Adipose tissue (tissue), 3 donors: ENCODE measurements around the gene SAMD5. TPM values are rescaled to one million over a fixed set of nuclear protein-coding genes. Genes with fewer than 3 reads are reported as not detected.
"Not testable (repeated sequence)": the region's sequence is repeated elsewhere in the genome, so short reads cannot be mapped to it uniquely, and the experiment has no call there.

Source experiments
- H3K27ac ChIP-seq: one replicate; pipeline ENCODE4 v1.5.1; 2013; ENCODE audit warnings: low read depth, low read length
- WGBS, 3 donors: extraction: QIAGEN DNeasy Blood & Tissue Kit; methylation state at CpG; one replicate each; pipeline ENCODE4 v1.1.7; 2013; 5-methylcytosine and 5-hydroxymethylcytosine counted together
- polyA plus RNA-seq, 3 donors: library from polyadenylated mRNA; stranded (reverse); fragments of 200-250 nt; gene quantifications; one replicate each; pipeline ENCODE4 v1.2.3, GENCODE V29; 2013
- donor health status: healthy with polysubstance abuse.
- donor health status: Bipolar disorder and iron deficiency.
- donor health status: healthy.

Gene SAMD5
- polyA plus RNA-seq, 3 donors = 0.27 to 0.56 (median 0.32) TPM

GRCh38 chr6:147522597-147522996, 14.1 kb downstream of the SAMD5 start:
- WGBS, 3 donors = 81 to 100% (median 91%) methylated on average over 1 of the region's 1 CpG

GRCh38 chr6:147525519-147526209, 17.2 kb downstream of the SAMD5 start:
- WGBS, 3 donors = 93 to 94% (median 93%) methylated on average over 5 of the region's 5 CpGs
- no peak overlapping the region for H3K27ac ChIP-seq

More at GRCh38 chr6:147522597-147522996, 14.1 kb downstream of the SAMD5 start:
- H3K27ac ChIP-seq = no peak overlapping the region

GRCh38 chr6:147527197-147527596, 18.7 kb downstream of the SAMD5 start:
- 88 to 94% (median 91%) methylated on average over 4 of the region's 4 CpGs for WGBS, 3 donors
- H3K27ac ChIP-seq = no peak overlapping the region

GRCh38 chr6:147528511-147529145, 20.1 kb downstream of the SAMD5 start:
- no peak overlapping the region for H3K27ac ChIP-seq

- WGBS, 3 donors = 29 to 37% (median 35%) methylated on average over 13 of the region's 13 CpGs
- H3K27ac ChIP-seq = no peak overlapping the region
Measured at GRCh38 chr6:147530132-147531060, 21.9 kb downstream of the SAMD5 start.

- 95 to 97% (median 96%) methylated on average over 2 of the region's 2 CpGs for WGBS, 3 donors
- no peak overlapping the region for H3K27ac ChIP-seq
Measured at GRCh38 chr6:147531321-147531720, 22.8 kb downstream of the SAMD5 start.

- WGBS, 3 donors = 91 to 92% (median 91%) methylated on average over 13 of the region's 13 CpGs
- H3K27ac ChIP-seq = no peak overlapping the region
Measured at GRCh38 chr6:147534116-147534860, 25.8 kb downstream of the SAMD5 start.

GRCh38 chr6:147538821-147539220, 30.3 kb downstream of the SAMD5 start:
- 86 to 93% (median 90%) methylated on average over 6 of the region's 6 CpGs for WGBS, 3 donors
- H3K27ac ChIP-seq = no peak overlapping the region

- no peak overlapping the region for H3K27ac ChIP-seq
- 80 to 84% (median 81%) methylated on average over 5 of the region's 5 CpGs for WGBS, 3 donors
Measured at GRCh38 chr6:147540075-147540474, 31.6 kb downstream of the SAMD5 start.

- 90 to 92% (median 92%) methylated on average over 4 of the region's 4 CpGs for WGBS, 3 donors
- H3K27ac ChIP-seq = not testable (repeated sequence)
Measured at GRCh38 chr6:147542436-147542835, 33.9 kb downstream of the SAMD5 start.

GRCh38 chr6:147544420-147544819, 35.9 kb downstream of the SAMD5 start:
- WGBS, 3 donors = 84 to 95% (median 88%) methylated on average over 2 of the region's 2 CpGs

GRCh38 chr6:147546501-147547368, 38.2 kb downstream of the SAMD5 start:
- WGBS, 3 donors = 70 to 81% (median 73%) methylated on average over 5 to 6 of the region's 6 CpGs
- no peak overlapping the region for H3K27ac ChIP-seq

More at GRCh38 chr6:147544420-147544819, 35.9 kb downstream of the SAMD5 start:
- H3K27ac ChIP-seq = no peak overlapping the region

- no peak overlapping the region for H3K27ac ChIP-seq
- WGBS, 3 donors = 58 to 66% (median 62%) methylated on average over 10 of the region's 10 CpGs
Measured at GRCh38 chr6:147547369-147547902, 38.9 kb downstream of the SAMD5 start.

- 81 to 94% (median 94%) methylated on average over 3 of the region's 3 CpGs for WGBS, 3 donors
- H3K27ac ChIP-seq = no peak overlapping the region
Measured at GRCh38 chr6:147548921-147549475, 40.5 kb downstream of the SAMD5 start.

- 92 to 99% (median 92%) methylated on average over 4 of the region's 4 CpGs for WGBS, 3 donors
- no peak overlapping the region for H3K27ac ChIP-seq
Measured at GRCh38 chr6:147549531-147549930, 41.0 kb downstream of the SAMD5 start.

- WGBS, 3 donors = 76% methylated on average over 1 of the region's 1 CpG
- H3K27ac ChIP-seq = no peak overlapping the region
Measured at GRCh38 chr6:147551976-147552375, 43.5 kb downstream of the SAMD5 start.

- no peak overlapping the region for H3K27ac ChIP-seq
- 90 to 100% (median 100%) methylated on average over 1 of the region's 1 CpG for WGBS, 3 donors
Measured at GRCh38 chr6:147553099-147553498, 44.6 kb downstream of the SAMD5 start.
